ENCODE results near the gene FANCI. TPM values are rescaled to one million over a fixed set of nuclear protein-coding genes. Genes with fewer than 3 reads are reported as not detected.

The FANCI gene
- total and polyA plus RNA-seq, 8 donors: 19.8 to 56.3 (median 34.2) TPM

DNA sequence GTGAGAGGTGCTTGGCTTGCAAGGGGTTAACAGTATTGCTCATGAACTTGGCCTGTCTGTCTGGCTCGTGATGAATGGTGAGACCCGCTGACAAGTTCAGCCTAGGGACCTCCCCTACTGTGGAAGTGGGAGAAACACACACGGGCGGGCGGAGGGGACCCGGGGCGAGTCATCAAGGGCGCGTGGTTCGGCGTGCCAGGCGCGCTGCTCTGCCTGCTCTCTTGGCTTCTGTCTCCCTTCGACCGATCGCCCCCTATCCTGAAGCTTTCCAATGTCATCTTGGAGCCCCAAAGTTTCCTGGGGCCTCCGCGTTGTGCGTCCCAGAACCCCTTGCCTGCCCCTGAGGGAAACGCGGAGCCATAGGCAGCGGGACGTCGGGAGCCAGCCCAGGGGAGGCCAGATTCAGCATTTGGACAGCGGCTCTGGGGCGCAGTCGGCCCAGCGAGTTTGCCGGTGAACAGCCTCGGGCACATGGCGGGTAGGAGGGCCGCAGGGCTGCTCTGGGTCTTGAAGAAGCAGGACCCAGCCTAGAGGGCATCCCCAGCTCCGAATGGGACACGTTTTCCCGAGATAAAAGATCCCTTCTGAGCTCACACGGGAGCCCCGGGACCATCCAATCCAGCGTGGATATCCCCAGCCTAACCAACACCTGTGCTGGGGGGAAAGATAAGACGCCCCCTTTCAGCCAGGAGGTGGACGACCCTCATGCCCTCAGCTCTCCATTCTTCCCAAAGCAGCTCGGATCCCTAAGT is 117.8 kb downstream of the FANCI start:
- Histone ChIP-seq H3K27me3 (peaks cover 93 to 100% of the 10 kb centered on the region in 2 donors), H3K4me1 (peaks cover 6 to 38% of the 10 kb centered on the region in 2 donors), H3K27ac (no peak overlapping the region), H3K9me3 (no peaks in the 10 kb centered on the region), H3K36me3 (no peaks in the 10 kb centered on the region), H3K4me3 (no peak overlapping the region)
- intact Hi-C loops (cut with DNase I): no loop called here
- ATAC-seq: peak; percentile 64
- peak; percentile 64 to 86 (median 76) for DNase-seq
- TF ChIP-seq, protein P1, sequence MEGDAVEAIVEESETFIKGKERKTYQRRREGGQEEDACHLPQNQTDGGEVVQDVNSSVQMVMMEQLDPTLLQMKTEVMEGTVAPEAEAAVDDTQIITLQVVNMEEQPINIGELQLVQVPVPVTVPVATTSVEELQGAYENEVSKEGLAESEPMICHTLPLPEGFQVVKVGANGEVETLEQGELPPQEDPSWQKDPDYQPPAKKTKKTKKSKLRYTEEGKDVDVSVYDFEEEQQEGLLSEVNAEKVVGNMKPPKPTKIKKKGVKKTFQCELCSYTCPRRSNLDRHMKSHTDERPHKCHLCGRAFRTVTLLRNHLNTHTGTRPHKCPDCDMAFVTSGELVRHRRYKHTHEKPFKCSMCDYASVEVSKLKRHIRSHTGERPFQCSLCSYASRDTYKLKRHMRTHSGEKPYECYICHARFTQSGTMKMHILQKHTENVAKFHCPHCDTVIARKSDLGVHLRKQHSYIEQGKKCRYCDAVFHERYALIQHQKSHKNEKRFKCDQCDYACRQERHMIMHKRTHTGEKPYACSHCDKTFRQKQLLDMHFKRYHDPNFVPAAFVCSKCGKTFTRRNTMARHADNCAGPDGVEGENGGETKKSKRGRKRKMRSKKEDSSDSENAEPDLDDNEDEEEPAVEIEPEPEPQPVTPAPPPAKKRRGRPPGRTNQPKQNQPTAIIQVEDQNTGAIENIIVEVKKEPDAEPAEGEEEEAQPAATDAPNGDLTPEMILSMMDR (IDR thresholded peaks at IDR 0.05): no peak

DNA sequence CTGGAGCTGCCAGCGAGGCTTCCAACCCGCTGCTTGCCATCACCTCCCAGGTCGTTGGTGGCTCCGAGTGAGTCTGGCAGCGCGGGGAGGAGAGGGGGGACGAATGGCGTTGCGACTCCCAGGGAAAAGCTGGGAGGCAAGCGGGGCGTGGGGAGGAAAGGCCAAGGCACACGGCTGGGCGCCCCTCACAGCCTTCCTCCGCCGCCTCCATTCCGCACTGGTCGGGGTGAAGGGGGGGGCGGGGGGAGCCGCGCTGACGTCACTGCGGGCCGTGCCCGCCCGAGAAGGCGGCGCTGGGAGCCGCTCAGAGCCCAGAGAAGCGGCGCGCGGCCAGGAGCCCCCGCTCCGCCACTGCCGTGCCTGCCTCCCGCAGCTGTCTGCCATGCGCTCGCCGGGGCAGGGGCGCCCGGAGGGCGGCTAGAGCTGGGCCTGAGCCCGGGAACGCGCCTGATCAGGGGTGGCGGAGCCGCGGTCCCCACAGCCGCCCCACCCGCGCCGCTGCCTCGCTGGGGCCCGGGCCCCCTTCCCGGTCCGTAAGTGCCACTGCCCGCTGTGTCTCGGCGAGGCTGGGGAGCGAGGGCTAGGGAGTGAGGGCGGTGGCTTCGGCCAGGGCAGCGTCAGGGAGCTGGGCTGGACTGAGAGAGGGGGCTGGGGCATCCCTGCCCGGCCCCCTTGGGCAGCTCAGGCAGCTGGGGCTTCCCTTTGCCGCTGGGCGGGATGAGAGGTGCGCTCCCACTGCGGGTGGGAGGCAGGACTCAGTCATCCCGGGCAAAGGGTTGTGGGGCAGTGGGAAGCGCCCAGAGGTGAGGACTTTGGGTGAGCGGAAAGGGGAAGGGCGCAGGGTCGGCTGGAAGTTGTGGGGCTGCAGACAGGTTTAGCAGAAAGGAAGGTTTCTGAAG is 118.7 kb downstream of the FANCI start:
- H3K27me3 ChIP-seq: peaks cover 95 to 100% of the 10 kb centered on the region in 2 donors
- ATAC-seq: no peak
- intact Hi-C loops (cut with DNase I): no loop called here

GRCh38 chr15:89363133-89363532 is 119.4 kb downstream of the FANCI start:
- Histone ChIP-seq H3K36me3 (no peaks in the 10 kb centered on the region), H3K4me1 (peaks cover 10 to 49% of the 10 kb centered on the region in 2 donors), H3K4me3 (no peak overlapping the region), H3K9me3 (no peaks in the 10 kb centered on the region), H3K27ac (no peak overlapping the region), H3K27me3 (peaks cover 96 to 100% of the 10 kb centered on the region in 2 donors)
- intact Hi-C loops (cut with DNase I): no loop called here
- no peak for DNase-seq
- no peak for ATAC-seq
- TF ChIP-seq, protein P1 (IDR thresholded peaks at IDR 0.05): no peak

More for the DNA sequence above, 118.7 kb downstream of the FANCI start:
- Histone ChIP-seq H3K4me1 (peaks cover 7 to 43% of the 10 kb centered on the region in 2 donors), H3K9me3 (no peaks in the 10 kb centered on the region), H3K36me3 (no peaks in the 10 kb centered on the region), H3K4me3 (no peak overlapping the region), H3K27ac (no peak overlapping the region)
- TF ChIP-seq, protein P1 (IDR thresholded peaks at IDR 0.05): no peak
- no peak for DNase-seq

DNA sequence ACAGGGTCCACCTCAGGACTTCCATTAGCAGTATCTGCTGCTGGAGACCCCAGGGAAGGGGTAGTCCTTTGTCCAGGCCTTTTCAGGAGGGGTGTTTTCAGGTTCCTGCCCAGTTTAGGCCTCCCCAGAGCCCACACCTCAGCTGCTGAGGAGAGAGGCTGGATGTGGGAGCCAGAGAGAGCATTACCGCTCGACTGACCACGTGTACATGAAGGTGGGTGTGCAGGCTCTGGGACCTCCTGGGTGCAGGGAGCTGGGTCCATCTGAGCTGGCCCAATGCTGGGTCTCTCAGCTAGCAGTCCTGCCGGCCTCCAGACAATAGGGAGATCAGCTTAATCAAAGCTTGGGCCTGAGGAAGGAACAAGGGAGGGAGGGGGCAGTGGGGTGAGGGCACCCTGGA is 120.0 kb downstream of the FANCI start:
- DNase-seq: no peak
- no peak for ATAC-seq
- Histone ChIP-seq H3K9me3 (no peaks in the 10 kb centered on the region), H3K36me3 (no peaks in the 10 kb centered on the region), H3K4me3 (no peak overlapping the region), H3K27ac (no peak overlapping the region), H3K27me3 (peaks cover 99 to 100% of the 10 kb centered on the region in 2 donors), H3K4me1 (peaks cover 10 to 44% of the 10 kb centered on the region in 2 donors)
- TF ChIP-seq, protein P1 (IDR thresholded peaks at IDR 0.05): no peak
- intact Hi-C loops (cut with DNase I): no loop called here

DNA sequence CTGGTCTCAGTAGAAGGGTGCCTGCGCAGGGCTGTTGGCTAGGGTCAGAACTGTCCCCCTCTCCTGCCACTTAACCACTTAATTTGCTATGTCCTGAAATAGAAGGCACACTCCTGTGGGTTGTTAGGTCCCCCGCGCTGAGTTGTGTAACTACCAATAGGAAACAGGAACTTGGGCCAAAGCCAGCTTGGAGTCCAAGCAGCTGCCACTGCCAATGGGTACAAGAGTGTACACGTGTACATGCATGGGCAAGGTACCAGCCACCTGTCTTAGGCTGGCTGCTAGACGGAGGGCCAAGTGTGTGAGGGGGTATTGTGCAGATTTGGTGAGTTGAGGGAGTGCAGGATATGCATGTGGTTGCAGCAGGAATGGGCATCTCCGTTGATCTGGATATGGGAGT is 120.6 kb downstream of the FANCI start:
- intact Hi-C loops (cut with DNase I): no loop called here
- H3K4me1 ChIP-seq: peaks cover 6 to 38% of the 10 kb centered on the region in 2 donors
- ATAC-seq (no peak), DNase-seq (peak in 1 of 4 donors; percentile 57)
- TF ChIP-seq, protein P1 (IDR thresholded peaks at IDR 0.05): no peak
- no peaks in the 10 kb centered on the region for H3K36me3 ChIP-seq
- no peaks in the 10 kb centered on the region for H3K9me3 ChIP-seq
- H3K4me3 ChIP-seq: no peak overlapping the region
- H3K27ac ChIP-seq: no peak overlapping the region
- H3K27me3 ChIP-seq: peaks cover 100% of the 10 kb centered on the region in 2 donors

All from left lung (tissue), 10 donors.